Mucosa of stomach (tissue), 1 donor: ENCODE results near the gene CPNE9.
A peak's percentile ranks its signal among the peaks of the same experiment; 100 is the strongest.

ENCODE experiments used
- H3K27me3 ChIP-seq: one replicate; pipeline ENCODE4 v1.7.0; 2013; ENCODE audit warnings: mild to moderate bottlenecking, low read length; ENCODE audit not compliant: control insufficient read depth, insufficient read depth
- H3K36me3 ChIP-seq: one replicate; pipeline ENCODE4 v1.7.0; 2013; ENCODE audit warnings: low read length; ENCODE audit not compliant: control insufficient read depth, insufficient read depth
- H3K4me1 ChIP-seq: one replicate; pipeline ENCODE4 v1.7.0; 2013; ENCODE audit warnings: mild to moderate bottlenecking, low read length; ENCODE audit not compliant: control insufficient read depth, insufficient read depth
- H3K4me3 ChIP-seq: one replicate; pipeline ENCODE4 v1.7.0; 2013; ENCODE audit warnings: low read length
- H3K9ac ChIP-seq: one replicate; pipeline ENCODE4 v1.7.0; 2013; ENCODE audit warnings: mild to moderate bottlenecking, low read length, moderate library complexity
- H3K9me3 ChIP-seq: one replicate; pipeline ENCODE4 v1.7.0; 2013; ENCODE audit warnings: mild to moderate bottlenecking, low read length, moderate library complexity; ENCODE audit not compliant: control insufficient read depth
- donor health status: Pancreatic carcinoma.

CPNE9 gene

DNA sequence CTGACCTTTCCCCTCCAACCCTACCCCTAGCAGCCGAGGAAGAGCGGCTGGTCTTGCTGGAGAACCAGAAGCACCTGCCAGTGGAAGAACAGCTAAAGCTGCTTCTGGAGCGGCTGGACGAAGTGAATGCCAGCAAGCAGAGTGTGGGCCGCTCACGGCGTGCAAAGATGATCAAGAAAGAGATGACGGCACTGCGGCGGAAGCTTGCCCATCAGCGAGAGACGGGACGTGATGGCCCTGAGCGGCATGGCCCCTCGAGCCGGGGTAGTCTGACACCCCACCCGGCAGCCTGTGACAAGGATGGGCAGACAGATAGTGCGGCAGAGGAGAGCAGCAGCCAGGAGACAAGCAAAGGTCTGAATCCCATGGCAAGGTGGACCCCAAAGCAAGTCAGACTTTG lies 39.9 kb downstream of the CPNE9 start:
- Histone ChIP-seq H3K4me1 (no peaks in the 10 kb centered on the region), H3K9me3 (no peaks in the 10 kb centered on the region), H3K27me3 (no peaks in the 10 kb centered on the region), H3K9ac (no peak overlapping the region), H3K36me3 (peaks cover 50% of the 10 kb centered on the region), H3K4me3 (no peak overlapping the region)

DNA sequence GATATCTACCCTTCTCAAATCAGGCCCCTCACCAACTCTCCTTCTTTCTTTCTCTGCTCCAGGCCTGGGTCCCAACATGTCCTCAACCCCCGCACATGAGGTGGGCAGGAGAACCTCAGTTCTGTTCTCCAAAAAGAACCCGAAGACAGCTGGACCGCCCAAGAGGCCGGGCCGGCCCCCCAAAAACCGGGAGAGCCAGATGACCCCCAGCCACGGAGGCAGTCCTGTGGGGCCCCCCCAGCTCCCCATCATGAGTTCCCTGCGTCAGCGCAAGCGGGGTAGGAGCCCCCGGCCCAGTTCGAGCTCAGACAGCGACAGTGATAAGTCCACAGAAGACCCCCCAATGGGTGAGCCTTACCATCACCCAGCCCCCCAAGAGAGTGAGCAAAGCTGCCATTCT lies 40.5 kb downstream of the CPNE9 start:
- Histone ChIP-seq H3K4me3 (no peak overlapping the region), H3K9ac (no peak overlapping the region), H3K27me3 (no peaks in the 10 kb centered on the region), H3K9me3 (no peaks in the 10 kb centered on the region), H3K36me3 (peaks cover 46% of the 10 kb centered on the region), H3K4me1 (peaks cover 4% of the 10 kb centered on the region)

DNA sequence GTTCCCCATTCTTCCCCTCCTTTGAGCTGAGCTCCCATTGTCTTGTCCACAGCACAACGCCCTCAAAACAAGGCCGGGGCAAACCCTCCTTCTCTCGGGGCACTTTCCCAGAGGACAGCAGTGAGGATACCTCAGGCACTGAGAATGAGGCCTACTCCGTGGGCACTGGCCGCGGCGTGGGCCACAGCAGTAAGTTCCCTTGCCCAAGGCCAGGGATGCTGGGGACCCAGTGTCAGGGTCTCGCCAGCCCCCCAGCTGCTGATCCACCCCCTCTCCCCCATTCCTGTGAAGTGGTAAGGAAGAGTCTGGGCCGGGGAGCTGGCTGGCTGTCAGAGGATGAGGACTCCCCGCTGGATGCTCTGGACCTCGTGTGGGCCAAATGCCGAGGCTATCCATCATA lies 41.9 kb downstream of the CPNE9 start:
- H3K4me1 ChIP-seq = peaks cover 10% of the 10 kb centered on the region
- H3K9me3 ChIP-seq = no peaks in the 10 kb centered on the region
- H3K9ac ChIP-seq = no peak overlapping the region
- no peaks in the 10 kb centered on the region for H3K27me3 ChIP-seq
- H3K4me3 ChIP-seq = no peak overlapping the region
- H3K36me3 ChIP-seq = peaks cover 35% of the 10 kb centered on the region

DNA sequence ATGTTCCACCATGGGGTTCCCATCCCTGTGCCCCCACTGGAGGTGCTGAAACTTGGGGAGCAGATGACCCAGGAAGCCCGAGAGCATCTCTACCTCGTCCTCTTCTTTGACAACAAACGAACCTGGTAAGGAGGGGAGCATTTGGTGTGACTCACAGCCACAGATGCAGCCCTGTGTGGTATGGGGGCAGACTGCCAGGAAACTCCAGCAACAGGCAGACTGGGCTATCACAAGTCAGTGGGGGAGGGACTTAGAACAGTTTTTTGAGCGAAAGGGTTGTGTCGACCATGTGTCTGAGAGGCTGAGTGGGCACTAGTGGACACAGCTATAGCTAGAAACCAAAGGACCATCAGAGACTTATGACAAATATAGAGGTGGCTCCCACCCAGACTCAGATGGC lies 42.7 kb downstream of the CPNE9 start:
- Histone ChIP-seq H3K27me3 (no peaks in the 10 kb centered on the region), H3K9me3 (no peaks in the 10 kb centered on the region), H3K9ac (no peak overlapping the region), H3K4me1 (peaks cover 17% of the 10 kb centered on the region), H3K4me3 (no peak overlapping the region), H3K36me3 (peaks cover 30% of the 10 kb centered on the region)

DNA sequence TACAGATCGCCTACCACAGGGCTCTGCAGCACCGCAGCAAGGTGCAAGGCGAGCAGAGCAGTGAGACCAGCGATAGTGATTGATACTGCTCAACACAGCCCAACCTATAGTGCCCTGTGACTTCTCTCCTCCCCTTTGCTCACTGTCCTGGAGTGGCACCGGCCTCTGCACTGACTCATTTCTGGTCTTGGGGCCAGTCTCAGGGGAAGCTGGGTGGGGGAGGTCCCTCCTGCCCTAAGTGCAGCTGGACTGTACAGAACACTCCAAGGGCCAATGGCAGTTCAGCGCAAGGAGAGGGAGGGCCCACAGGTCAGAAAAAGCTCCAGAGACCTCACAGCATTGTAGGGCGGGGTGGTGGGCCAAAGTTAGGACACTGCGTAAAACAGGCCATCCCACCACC lies 43.6 kb downstream of the CPNE9 start:
- H3K9ac ChIP-seq = no peak overlapping the region
- H3K4me3 ChIP-seq = no peak overlapping the region
- H3K9me3 ChIP-seq = no peaks in the 10 kb centered on the region
- peaks cover 21% of the 10 kb centered on the region for H3K4me1 ChIP-seq
- H3K36me3 ChIP-seq = peaks cover 27% of the 10 kb centered on the region
- H3K27me3 ChIP-seq = no peaks in the 10 kb centered on the region

DNA sequence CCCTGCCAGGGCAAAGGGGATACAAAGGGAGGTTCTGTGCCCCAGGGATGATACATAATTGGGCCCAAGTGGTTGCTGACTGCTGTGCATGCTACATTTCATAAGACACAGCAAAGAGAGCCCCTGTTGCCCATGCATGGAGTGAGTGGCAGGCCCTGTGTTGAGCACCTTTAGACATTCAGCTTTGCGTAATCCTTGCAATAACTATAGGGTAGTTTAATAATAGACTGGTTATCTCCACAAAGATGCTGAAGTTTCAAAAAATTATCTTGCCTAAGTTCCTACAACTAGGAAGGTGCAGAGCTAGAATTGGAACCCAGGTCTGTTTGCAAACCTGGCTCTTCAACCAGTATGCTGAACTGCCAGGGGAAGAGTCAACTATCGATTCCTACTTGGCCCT lies 44.4 kb downstream of the CPNE9 start:
- Histone ChIP-seq H3K27me3 (no peaks in the 10 kb centered on the region), H3K36me3 (peaks cover 26% of the 10 kb centered on the region), H3K4me3 (no peak overlapping the region), H3K9ac (no peak overlapping the region), H3K4me1 (peaks cover 21% of the 10 kb centered on the region), H3K9me3 (no peaks in the 10 kb centered on the region)

DNA sequence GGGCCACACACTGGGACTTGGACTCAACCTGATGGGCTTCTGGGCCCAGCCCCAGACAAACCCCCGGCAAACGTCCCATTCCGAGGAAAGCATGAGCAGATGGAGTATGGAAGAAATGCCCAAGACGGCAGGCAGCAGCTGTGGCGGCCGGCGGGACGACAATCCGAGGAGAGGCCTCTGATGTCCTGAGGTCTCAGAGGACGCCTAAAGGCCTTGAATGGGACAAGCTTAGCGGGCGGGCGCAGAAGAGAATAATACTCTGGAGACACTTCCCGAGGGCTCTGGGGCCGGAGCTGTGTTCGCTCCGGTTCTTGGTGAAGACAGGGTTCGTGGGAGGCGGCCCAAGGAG lies 45.6 kb downstream of the CPNE9 start:
- Histone ChIP-seq H3K4me3 (peak overlapping the region; percentile 81), H3K9me3 (no peaks in the 10 kb centered on the region), H3K9ac (peak overlapping the region; percentile 75), H3K36me3 (peaks cover 18% of the 10 kb centered on the region), H3K4me1 (peaks cover 21% of the 10 kb centered on the region), H3K27me3 (no peaks in the 10 kb centered on the region)

DNA sequence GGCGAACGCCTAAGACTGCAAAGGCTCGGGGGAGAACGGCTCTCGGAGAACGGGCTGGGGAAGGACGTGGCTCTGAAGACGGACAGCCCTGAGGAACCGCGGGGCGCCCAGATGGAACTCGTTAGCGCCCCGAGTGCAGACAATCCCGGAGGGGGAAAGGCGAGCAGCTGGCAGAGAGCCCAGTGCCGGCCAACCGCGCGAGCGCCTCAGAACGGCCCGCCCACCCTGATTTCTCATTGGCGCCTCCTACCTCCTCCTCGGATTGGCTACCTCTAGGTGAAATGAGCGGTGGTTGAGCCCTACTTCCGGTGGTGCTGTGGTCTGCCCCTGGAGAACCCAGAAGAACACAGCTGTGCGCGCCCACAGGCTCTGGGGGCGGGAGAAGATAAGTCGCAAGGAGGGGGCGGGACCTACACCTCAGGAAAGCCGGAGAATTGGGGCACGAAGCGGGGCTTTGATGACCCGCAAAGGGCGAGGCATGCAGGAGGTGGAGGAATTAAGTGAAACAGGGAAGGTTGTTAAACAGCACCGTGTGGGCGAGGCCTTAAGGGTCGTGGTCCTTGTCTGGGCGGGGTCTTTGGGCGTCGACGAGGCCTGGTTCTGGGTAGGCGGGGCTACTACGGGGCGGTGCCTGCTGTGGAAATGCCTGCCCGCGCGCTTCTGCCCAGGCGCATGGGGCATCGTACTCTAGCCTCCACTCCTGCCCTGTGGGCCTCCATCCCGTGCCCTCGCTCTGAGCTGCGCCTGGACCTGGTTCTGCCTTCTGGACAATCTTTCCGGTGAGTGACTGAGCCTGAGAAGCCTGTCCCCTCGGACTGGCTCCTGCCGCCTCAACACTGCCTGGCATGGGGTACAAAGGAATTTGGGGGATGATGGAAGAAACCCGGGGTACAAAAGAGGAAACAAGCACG lies 46.3 kb downstream of the CPNE9 start, which contains the start of gene OGG1:
Gene OGG1 (plus strand): TSS at position 308 of the 911 bp plus-strand sequence. CDS start 335 bp downstream, at position 643.
- H3K4me1 ChIP-seq = peaks cover 26% of the 10 kb centered on the region
- H3K36me3 ChIP-seq = peaks cover 18% of the 10 kb centered on the region

DNA sequence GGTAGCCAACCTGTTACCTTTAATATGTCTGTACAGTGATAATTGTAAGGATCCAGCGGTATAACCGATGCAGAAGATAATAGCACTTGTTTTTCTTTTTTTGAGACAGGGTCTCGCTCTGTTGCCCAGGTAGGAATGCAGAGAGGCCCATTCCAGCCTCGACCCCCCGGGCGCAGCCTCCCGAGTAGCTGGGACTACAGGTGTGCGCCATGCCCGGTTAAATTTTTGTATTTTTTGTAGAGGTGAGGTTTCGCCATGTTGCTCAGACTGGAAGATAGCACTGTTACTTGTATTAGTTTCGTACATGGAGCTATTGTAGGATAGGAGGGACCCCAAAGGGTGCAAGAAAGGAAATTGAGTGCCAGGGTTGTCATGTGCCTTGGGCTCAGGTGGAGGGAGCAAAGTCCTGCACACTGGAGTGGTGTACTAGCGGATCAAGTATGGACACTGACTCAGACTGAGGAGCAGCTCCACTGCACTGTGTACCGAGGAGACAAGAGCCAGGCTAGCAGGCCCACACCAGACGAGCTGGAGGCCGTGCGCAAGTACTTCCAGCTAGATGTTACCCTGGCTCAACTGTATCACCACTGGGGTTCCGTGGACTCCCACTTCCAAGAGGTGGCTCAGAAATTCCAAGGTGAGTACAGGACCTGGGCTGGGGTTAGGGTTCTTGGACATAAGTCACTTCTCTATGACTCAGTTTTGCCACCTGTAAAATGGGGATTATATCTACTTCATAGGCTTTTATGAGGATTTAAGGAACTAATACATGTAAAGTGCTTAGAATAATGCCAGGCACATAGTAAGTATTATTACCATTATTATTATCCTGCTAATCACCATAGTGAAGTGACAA lies 47.2 kb downstream of the CPNE9 start:
- Histone ChIP-seq H3K9ac (peak overlapping the region; percentile 75), H3K36me3 (peaks cover 9% of the 10 kb centered on the region), H3K4me3 (peak overlapping the region; percentile 81), H3K9me3 (no peaks in the 10 kb centered on the region), H3K4me1 (peaks cover 26% of the 10 kb centered on the region), H3K27me3 (no peaks in the 10 kb centered on the region)

More for the DNA sequence above, 46.3 kb downstream of the CPNE9 start, which contains the start of gene OGG1:
- H3K9me3 ChIP-seq = no peaks in the 10 kb centered on the region
- H3K27me3 ChIP-seq = no peaks in the 10 kb centered on the region
- H3K9ac ChIP-seq = peak within 1 kb of the TSS; percentile 75
- H3K4me3 ChIP-seq = peak within 1 kb of the TSS; percentile 81

DNA sequence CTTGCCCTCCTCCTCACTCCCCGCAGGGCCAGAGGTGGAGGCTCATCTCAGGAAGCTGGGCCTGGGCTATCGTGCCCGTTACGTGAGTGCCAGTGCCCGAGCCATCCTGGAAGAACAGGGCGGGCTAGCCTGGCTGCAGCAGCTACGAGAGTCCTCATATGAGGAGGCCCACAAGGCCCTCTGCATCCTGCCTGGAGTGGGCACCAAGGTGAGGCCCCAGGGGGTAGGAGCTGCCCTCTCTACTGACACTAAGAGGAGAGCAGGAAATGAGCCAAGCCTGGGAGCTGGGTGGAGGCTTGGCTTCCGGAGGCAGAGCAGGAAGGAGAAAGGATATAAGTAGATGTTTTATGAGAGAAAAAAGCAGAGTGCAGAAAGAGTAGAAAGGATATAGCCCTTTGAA lies 51.0 kb downstream of the CPNE9 start:
- peaks cover 7% of the 10 kb centered on the region for H3K36me3 ChIP-seq
- peaks cover 20% of the 10 kb centered on the region for H3K4me1 ChIP-seq
- no peak overlapping the region for H3K4me3 ChIP-seq
- no peak overlapping the region for H3K9ac ChIP-seq
- H3K9me3 ChIP-seq = no peaks in the 10 kb centered on the region
- H3K27me3 ChIP-seq = no peaks in the 10 kb centered on the region

DNA sequence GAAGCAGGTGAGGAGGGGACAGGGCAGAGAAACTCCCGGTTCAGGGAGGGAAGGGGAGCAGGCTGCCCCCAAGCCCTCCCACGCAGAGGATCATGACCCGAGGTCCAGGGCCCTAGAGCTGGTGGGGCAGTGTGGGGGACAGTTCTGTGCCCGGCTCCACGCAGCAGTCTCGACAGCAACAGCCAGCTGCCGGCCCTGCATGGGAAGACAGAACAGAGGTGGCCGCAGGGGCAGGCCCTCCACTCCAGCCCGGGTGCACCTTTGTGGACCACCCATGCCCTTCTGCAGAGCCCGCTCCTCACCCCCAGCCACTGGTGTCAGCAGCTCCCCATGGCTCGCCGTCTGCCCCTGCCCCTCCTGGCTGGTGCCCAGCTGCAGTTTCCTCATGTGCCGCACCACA lies 53.8 kb downstream of the CPNE9 start:
- H3K9ac ChIP-seq = no peak overlapping the region
- H3K36me3 ChIP-seq = peaks cover 3% of the 10 kb centered on the region
- H3K27me3 ChIP-seq = no peaks in the 10 kb centered on the region

More for the DNA sequence above, 53.8 kb downstream of the CPNE9 start:
- peaks cover 5% of the 10 kb centered on the region for H3K4me1 ChIP-seq
- H3K9me3 ChIP-seq = no peaks in the 10 kb centered on the region
- H3K4me3 ChIP-seq = no peak overlapping the region
